ENCODE results near the gene CAMK2A. TPM values are rescaled to one million over a fixed set of nuclear protein-coding genes. Genes with fewer than 3 reads are reported as not detected.
A peak's percentile ranks its signal among the peaks of the same experiment; 100 is the strongest.

CAMK2A gene
- total and polyA plus RNA-seq, 2 experiments from 2014 or later = 0.43 TPM; not detected in 1

DNA sequence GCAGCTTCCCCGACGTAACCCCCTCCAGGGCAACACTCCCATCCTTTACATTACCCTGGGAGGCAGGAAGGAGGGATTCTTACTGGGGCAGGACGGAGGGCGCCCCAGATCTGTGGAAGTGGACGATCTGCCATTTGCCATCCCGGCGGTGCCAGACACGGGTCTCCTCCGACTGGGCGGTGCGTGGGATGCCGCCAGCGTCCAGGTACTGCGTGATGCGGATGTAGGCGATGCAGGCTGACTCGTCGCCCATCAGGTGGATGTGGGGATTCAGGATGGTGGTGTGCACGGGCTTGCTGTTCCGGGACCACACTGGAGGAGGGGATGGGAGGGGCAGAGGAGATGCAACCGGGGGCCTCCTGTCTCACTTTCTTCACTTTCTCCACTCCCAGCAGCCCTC is 66.7 kb downstream of the CAMK2A start:
- in situ Hi-C loops (cut with MboI) = loop anchor here (25.0 kb wide), 1 partner anchor 386 kb away; no protein-coding TSS in a partner anchor
- TF ChIP-seq EZH2phosphoT487 (IDR thresholded peaks at IDR 0.05; ENCODE audit: insufficient read depth, low read depth) = no peak
- TF ChIP-seq EZH2 (IDR thresholded peaks at IDR 0.05; ENCODE audit: insufficient read depth, poor library complexity, severe bottlenecking) = no peak
- Histone ChIP-seq H3K4me2 (ENCODE audit: unreplicated experiment) (no peak overlapping the region), H3K4me1 (ENCODE audit: insufficient read depth) (no peaks in the 10 kb centered on the region), H4K20me1 (ENCODE audit: insufficient read depth) (no peaks in the 10 kb centered on the region), H3F3A (ENCODE audit: insufficient read depth) (0 out of 2 replicates have a peak, but pooled peaks cover 3% of the 10 kb centered on the region), H3K9ac (no peak overlapping the region), H3K4me3 (no peak overlapping the region), H3K79me2 (ENCODE audit: insufficient read depth) (no peaks in the 10 kb centered on the region), H3K27ac (no peak overlapping the region), H3K27me3 (replicated peaks; ENCODE audit: insufficient read depth) (no peaks in the 10 kb centered on the region), H2AFZ (no peak overlapping the region), H3K36me3 (ENCODE audit: low read depth) (no peaks in the 10 kb centered on the region), H3K9me3 (ENCODE audit: low read depth) (no peaks in the 10 kb centered on the region), H3K9me2 (ENCODE audit: insufficient read depth) (no peaks in the 10 kb centered on the region)
- no peak for DNase-seq
- 90 to 92% methylated on average over 19 to 21 of the region's 21 CpGs for WGBS, 2 experiments (ENCODE audit: low coverage in 1 of 2, low lambda C conversion rate in 2 of 2, missing lambda C conversion rate in 2 of 2)

DNA sequence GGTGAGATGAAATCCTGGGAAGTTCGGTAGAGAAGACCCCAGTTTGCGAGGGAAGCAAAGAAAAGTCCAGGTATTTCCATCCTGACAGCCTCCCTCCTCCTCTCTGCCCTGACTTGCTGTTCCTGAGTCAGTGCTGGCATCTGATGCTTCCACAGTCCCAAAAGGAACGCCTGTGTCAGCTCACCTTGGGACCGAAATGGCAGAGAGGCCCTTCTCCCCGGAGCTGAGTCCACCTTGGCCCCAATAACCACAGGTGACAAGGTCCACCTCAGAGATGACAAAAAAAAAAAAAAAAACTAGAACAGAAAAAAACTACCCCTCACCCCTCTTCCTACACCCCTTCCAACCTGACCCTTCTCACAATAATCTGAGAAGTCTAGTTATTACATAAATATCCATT is 68.1 kb downstream of the CAMK2A start:
- DNase-seq = no peak
- Histone ChIP-seq H3K9me2 (ENCODE audit: insufficient read depth) (no peaks in the 10 kb centered on the region), H3K9ac (no peak overlapping the region), H3F3A (ENCODE audit: insufficient read depth) (0 out of 2 replicates have a peak, but pooled peaks cover 3% of the 10 kb centered on the region), H3K4me1 (ENCODE audit: insufficient read depth) (no peaks in the 10 kb centered on the region), H3K27me3 (replicated peaks; ENCODE audit: insufficient read depth) (no peaks in the 10 kb centered on the region), H4K20me1 (ENCODE audit: insufficient read depth) (no peaks in the 10 kb centered on the region), H3K4me3 (no peak overlapping the region), H3K4me2 (ENCODE audit: unreplicated experiment) (no peak overlapping the region), H3K36me3 (ENCODE audit: low read depth) (no peaks in the 10 kb centered on the region), H3K27ac (no peak overlapping the region), H2AFZ (no peak overlapping the region), H3K79me2 (ENCODE audit: insufficient read depth) (no peaks in the 10 kb centered on the region), H3K9me3 (ENCODE audit: low read depth) (no peaks in the 10 kb centered on the region)
- WGBS, 2 experiments (ENCODE audit: low coverage in 1 of 2, low lambda C conversion rate in 2 of 2, missing lambda C conversion rate in 2 of 2) = 88 to 91% methylated on average over 5 of the region's 5 CpGs
- TF ChIP-seq EZH2phosphoT487 (IDR thresholded peaks at IDR 0.05; ENCODE audit: insufficient read depth, low read depth) (no peak), EZH2 (IDR thresholded peaks at IDR 0.05; ENCODE audit: insufficient read depth, poor library complexity, severe bottlenecking) (no peak)
- in situ Hi-C loops (cut with MboI) = loop anchor here (25.0 kb wide), 1 partner anchor 384 kb away; no protein-coding TSS in a partner anchor

DNA sequence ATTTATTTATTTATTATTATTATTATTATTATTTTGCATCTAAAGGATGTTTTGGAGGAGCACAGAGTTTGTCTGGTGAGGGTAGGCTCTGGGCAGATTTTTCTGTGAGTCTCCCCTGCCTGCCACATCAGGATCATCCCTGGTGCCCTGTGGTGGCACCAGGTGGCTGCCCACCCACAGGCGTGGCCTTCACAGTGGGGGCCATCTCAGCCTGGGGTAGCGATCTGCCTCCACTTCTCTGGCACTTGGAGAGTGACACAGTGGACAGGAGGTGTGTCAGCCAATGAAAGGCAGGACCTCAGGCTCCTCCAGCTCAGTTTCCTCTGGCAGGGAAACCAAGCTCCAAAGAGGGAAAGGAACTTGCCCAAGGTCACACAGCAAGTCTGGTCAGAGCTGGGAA is 69.7 kb downstream of the CAMK2A start:
- Histone ChIP-seq H3K36me3 (ENCODE audit: low read depth) (no peaks in the 10 kb centered on the region), H2AFZ (no peak overlapping the region), H3K27me3 (replicated peaks; ENCODE audit: insufficient read depth) (no peaks in the 10 kb centered on the region), H4K20me1 (ENCODE audit: insufficient read depth) (no peaks in the 10 kb centered on the region), H3K9me2 (ENCODE audit: insufficient read depth) (no peaks in the 10 kb centered on the region), H3F3A (ENCODE audit: insufficient read depth) (0 out of 2 replicates have a peak, but pooled peaks cover 3% of the 10 kb centered on the region), H3K4me1 (ENCODE audit: insufficient read depth) (no peaks in the 10 kb centered on the region), H3K27ac (no peak overlapping the region), H3K4me2 (ENCODE audit: unreplicated experiment) (no peak overlapping the region), H3K9ac (no peak overlapping the region), H3K4me3 (no peak overlapping the region), H3K9me3 (ENCODE audit: low read depth) (no peaks in the 10 kb centered on the region), H3K79me2 (ENCODE audit: insufficient read depth) (no peaks in the 10 kb centered on the region)
- in situ Hi-C loops (cut with MboI) = loop anchor here (25.0 kb wide), 1 partner anchor 383 kb away; no protein-coding TSS in a partner anchor
- TF ChIP-seq EZH2phosphoT487 (IDR thresholded peaks at IDR 0.05; ENCODE audit: insufficient read depth, low read depth) (no peak), EZH2 (IDR thresholded peaks at IDR 0.05; ENCODE audit: insufficient read depth, poor library complexity, severe bottlenecking) (no peak)
- 87 to 90% methylated on average over 2 of the region's 2 CpGs for WGBS, 2 experiments (ENCODE audit: low coverage in 1 of 2, low lambda C conversion rate in 2 of 2, missing lambda C conversion rate in 2 of 2)
- DNase-seq = no peak

DNA sequence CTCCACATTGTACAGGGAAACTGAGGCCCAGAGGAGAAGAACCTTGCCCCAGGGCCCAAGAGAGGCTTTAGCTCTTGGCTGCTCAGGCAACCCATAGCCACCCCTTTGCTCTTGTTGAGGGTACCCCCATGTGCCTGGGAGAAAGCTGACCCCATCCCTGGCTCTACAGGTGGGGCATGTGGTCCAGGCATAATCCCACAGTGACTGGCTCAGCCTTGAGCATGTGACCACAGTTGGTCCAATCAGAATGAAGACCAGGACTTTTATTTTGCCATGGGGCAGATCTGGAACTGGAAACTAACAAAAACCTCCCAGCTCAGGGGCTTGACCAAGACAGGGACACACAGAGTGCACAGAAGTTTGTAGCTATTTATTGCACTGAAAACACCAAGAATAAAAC is 70.4 kb downstream of the CAMK2A start:
- H3K27me3 ChIP-seq (replicated peaks; ENCODE audit: insufficient read depth) = no peaks in the 10 kb centered on the region
- H3K79me2 ChIP-seq (ENCODE audit: insufficient read depth) = no peaks in the 10 kb centered on the region
- no peak for TF ChIP-seq EZH2phosphoT487 (IDR thresholded peaks at IDR 0.05; ENCODE audit: insufficient read depth, low read depth)
- H3K9me3 ChIP-seq (ENCODE audit: low read depth) = no peaks in the 10 kb centered on the region
- no peaks in the 10 kb centered on the region for H3K36me3 ChIP-seq (ENCODE audit: low read depth)
- H3K4me1 ChIP-seq (ENCODE audit: insufficient read depth) = peaks cover 6% of the 10 kb centered on the region
- H3K9ac ChIP-seq = no peak overlapping the region
- DNase-seq = peak; percentile 35
- in situ Hi-C loops (cut with MboI) = loop anchor here (25.0 kb wide), 1 partner anchor 382 kb away; no protein-coding TSS in a partner anchor
- H3F3A ChIP-seq (ENCODE audit: insufficient read depth) = peaks cover 6% of the 10 kb centered on the region; the same call in 1 of the 2 replicates
- no peak overlapping the region for H2AFZ ChIP-seq
- no peaks in the 10 kb centered on the region for H4K20me1 ChIP-seq (ENCODE audit: insufficient read depth)
- H3K27ac ChIP-seq = no peak overlapping the region
- H3K4me3 ChIP-seq = no peak overlapping the region
- H3K9me2 ChIP-seq (ENCODE audit: insufficient read depth) = no peaks in the 10 kb centered on the region
- no peak overlapping the region for H3K4me2 ChIP-seq (ENCODE audit: unreplicated experiment)

DNA sequence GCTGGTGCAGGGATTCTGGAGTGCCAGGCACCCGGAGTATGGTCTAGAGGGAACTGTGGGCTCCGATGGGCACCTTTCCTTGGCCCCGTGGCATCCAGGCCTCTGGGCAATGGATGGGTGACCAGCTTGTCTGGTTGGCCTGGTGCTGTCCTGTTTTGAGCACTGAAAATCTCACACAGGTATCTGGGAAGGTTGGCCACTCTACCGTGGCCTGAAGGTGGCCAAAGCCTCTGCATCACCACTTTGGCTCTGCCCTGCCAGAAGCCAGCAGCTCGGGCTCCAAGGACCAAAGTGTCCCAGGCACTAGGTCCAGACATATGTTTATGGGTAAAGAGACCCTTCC is 70.9 kb downstream of the CAMK2A start:
- Histone ChIP-seq H3K27me3 (replicated peaks; ENCODE audit: insufficient read depth) (no peaks in the 10 kb centered on the region), H3K27ac (no peak overlapping the region), H3K9me2 (ENCODE audit: insufficient read depth) (no peaks in the 10 kb centered on the region), H3K4me3 (no peak overlapping the region), H3K9me3 (ENCODE audit: low read depth) (no peaks in the 10 kb centered on the region), H3F3A (ENCODE audit: insufficient read depth) (peaks cover 10% of the 10 kb centered on the region), H3K9ac (no peak overlapping the region), H3K36me3 (ENCODE audit: low read depth) (no peaks in the 10 kb centered on the region), H3K4me2 (ENCODE audit: unreplicated experiment) (no peak overlapping the region), H3K4me1 (ENCODE audit: insufficient read depth) (peaks cover 11% of the 10 kb centered on the region), H4K20me1 (ENCODE audit: insufficient read depth) (no peaks in the 10 kb centered on the region), H2AFZ (no peak overlapping the region), H3K79me2 (ENCODE audit: insufficient read depth) (no peaks in the 10 kb centered on the region)
- DNase-seq = no peak
- 72 to 75% methylated on average over 5 of the region's 5 CpGs for WGBS, 2 experiments (ENCODE audit: low coverage in 1 of 2, low lambda C conversion rate in 2 of 2, missing lambda C conversion rate in 2 of 2)
- TF ChIP-seq EZH2phosphoT487 (IDR thresholded peaks at IDR 0.05; ENCODE audit: insufficient read depth, low read depth) = no peak
- no peak for TF ChIP-seq EZH2 (IDR thresholded peaks at IDR 0.05; ENCODE audit: insufficient read depth, poor library complexity, severe bottlenecking)
- in situ Hi-C loops (cut with MboI) = loop anchor here (25.0 kb wide), 1 partner anchor 381 kb away; no protein-coding TSS in a partner anchor
